ENCODE data around the gene NRL.
A peak's percentile ranks its signal among the peaks of the same experiment; 100 is the strongest.
"Not testable (repeated sequence)": the region's sequence is repeated elsewhere in the genome, so short reads cannot be mapped to it uniquely, and the experiment has no call there.

Gene NRL

GRCh38 chr14:24040692-24041091 lies 74.1 kb downstream of the NRL start:
- no peak for DNase-seq

DNA sequence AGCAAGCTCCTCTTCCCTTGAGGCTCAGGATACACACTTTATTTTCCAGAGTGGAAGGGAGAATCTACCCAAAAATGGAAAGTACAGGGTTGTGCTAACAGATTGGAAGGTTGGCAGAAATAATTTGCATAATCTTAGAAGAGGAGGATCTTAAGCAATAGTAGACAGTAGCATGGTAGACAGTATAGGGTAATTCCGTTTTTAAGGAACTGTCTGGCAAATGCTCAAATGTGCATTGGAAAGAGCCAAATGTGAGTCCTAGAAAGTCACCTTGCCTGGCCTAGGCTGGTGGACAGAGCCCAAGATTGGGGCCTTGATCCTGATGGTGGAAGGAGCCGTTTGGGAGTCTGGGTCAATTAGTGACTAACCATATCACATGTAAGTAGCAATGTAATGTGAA lies 76.1 kb downstream of the NRL start:
- no peak for DNase-seq

- peak; percentile 75 for DNase-seq
These were observed 77.1 kb downstream of the NRL start for GRCh38 chr14:24037658-24038037.

GRCh38 chr14:24036963-24037657 lies 77.6 kb downstream of the NRL start:
- not testable (repeated sequence) for DNase-seq

- peak; percentile 75 for DNase-seq
These were observed 78.4 kb downstream of the NRL start for GRCh38 chr14:24036169-24036962.

- not testable (repeated sequence) for DNase-seq
These were observed 79.0 kb downstream of the NRL start for GRCh38 chr14:24035769-24036168.

- DNase-seq = no peak
These were observed 81.9 kb downstream of the NRL start for GRCh38 chr14:24032727-24033418.

DNA sequence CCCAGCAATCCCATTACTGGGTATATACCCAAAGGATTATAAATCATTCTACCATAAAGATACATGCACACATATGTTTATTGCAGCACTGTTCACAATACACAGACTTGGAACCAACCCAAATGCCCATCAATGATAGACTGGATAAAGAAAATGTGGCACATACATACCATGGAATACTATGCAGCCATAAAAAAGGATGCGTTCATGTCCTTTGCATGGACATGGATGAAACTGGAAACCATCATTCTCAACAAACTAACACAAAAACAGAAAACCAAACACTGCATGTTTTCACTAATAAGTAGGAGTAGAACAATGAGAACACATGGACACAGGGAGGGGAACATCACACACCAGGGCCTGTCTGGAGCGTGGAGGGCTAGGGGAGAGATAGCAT lies 83.4 kb downstream of the NRL start:
- DNase-seq = not testable (repeated sequence)

DNA sequence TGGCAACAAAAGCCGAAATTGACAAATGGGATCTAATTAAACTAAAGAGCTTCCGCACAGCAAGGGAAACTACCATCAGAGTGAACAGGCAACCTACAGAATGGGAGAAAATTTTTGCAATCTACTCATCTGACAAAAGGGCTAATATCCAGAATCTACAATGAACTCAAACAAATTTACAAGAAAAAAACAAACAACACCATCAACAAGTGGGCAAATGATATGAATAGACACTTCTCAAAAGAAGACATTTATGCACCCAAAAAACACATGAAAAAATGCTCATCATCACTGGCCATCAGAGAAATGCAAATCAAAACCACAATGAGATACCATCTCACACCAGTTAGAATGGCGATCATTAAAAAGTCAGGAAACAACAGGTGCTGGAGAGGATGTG lies 85.1 kb downstream of the NRL start:
- not testable (repeated sequence) for DNase-seq
